GM18909 (cell line): Measurements from ENCODE around the gene SKP1.

Experiments used
- ATAC-seq: cut with Tn5 transposase; IDR thresholded peaks from one replicate; pipeline ENCODE4 v1.9.1; 2021; ENCODE audit warnings: mild to moderate bottlenecking; ENCODE audit not compliant: unreplicated experiment, poor library complexity

Gene SKP1

GRCh38 chr5:134131578-134132350 lies 45.0 kb downstream of the SKP1 start:
- no peak for ATAC-seq

DNA sequence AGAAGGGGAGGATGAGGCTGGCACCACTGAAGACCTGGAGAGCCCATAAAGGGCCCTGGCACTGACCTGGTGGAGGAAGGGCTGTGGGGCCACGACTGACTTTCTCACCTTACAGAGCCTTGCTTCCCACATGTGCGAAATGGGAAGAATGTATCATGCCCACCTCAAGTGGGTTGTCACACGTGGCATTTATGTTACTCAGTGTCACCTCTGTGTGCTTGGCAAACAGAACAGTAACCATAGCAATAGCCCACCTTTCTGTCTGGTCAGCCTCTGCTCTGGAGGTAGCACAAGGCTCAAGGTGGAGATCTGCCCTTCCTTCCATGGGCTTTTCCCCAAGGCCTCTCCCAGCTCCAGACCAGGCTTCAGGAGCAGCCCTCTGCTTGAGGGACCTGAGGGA lies 45.6 kb downstream of the SKP1 start:
- no peak for ATAC-seq

DNA sequence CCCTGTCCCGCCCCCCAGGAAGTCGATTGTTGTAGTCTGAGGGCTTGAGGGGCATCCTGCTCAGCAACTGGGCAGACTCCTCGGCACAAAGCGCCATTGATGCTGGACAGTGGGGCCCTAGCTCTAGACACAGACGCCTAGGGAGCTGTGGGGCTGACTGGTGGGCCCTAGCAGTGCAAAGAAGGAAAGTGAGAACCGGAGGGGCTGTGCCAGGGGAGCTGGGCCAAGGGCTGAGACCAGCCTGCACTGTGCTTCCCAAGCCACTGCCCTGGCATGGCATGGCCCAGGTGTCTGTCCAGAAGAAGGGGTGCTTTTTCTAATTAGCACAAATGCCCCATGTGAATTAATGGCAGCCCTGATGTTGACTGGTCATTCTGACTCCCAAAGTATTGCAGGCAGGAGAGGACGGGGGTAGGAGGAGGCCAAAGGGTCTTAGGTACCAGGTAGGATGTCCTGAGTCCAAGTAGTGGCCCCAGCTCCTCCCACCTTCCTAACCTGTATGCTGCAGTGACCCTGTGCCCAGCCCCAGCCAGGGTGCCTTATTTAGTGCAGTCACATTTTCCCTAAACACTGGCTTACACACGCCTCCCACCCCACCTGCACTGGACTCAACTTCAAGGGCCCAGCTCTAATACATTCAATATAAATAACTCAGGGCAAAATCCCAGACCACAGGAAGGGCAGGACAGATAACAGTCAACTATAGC lies 46.4 kb downstream of the SKP1 start:
- ATAC-seq, result no peak

GRCh38 chr5:134129411-134130238 lies 47.1 kb downstream of the SKP1 start:
- no peak for ATAC-seq

GRCh38 chr5:134128648-134128995 lies 48.1 kb downstream of the SKP1 start:
- ATAC-seq, result no peak

DNA sequence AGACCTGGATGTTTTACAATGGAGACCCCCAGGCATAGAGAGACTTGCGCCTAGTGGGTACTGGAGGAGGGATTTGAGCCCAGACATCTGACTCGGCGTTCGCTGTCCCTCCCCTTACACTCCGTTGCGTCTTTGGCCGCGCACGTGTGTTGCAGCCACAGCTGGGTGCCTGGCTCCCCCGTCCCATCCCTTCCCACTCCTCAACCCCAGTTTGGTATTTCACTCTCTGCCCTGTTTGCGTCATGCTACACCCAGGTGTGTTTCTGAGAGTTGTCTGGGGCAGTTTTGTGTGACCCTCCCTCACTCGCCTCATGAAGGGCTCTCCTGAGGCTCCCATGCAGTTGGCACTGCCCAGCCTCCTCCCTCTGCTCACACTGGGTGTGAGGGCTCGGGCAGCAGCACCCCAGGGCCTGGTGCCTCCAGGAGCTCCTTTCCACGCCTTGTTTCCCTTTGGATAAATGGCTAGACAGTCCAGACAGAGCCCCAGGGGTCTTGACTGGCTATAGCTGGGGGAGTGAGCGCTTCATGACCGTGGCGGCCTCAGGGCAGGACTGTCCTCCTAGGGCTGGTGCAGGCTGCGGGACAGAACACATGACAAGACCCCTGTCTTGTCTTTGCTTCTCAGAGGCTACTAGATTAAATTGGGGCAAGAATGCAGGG lies 48.6 kb downstream of the SKP1 start:
- no peak for ATAC-seq

DNA sequence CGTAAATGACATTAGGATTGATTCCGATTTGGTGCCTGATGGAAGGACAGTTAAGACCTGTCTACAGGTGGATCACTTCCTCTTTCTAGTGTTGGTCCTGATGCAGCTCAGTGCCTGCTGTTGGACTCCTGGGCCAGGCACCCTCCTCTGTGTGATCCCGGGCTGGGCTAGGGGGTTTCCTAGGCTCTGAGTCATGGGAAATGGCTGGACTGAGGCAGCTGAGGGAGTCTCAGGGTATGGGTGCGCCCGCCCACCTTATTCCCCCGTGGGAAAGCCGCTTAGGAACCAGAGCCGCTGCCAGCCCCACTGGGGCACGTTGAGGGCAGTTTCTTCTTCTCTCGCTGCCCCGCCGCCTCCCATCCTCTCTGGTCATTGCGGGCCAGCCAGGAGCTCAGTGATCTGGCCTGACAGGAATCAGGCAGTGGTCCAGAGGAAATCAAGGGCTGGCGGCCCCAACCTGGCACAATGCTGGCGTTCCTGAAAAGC lies 49.3 kb downstream of the SKP1 start:
- ATAC-seq, result no peak

DNA sequence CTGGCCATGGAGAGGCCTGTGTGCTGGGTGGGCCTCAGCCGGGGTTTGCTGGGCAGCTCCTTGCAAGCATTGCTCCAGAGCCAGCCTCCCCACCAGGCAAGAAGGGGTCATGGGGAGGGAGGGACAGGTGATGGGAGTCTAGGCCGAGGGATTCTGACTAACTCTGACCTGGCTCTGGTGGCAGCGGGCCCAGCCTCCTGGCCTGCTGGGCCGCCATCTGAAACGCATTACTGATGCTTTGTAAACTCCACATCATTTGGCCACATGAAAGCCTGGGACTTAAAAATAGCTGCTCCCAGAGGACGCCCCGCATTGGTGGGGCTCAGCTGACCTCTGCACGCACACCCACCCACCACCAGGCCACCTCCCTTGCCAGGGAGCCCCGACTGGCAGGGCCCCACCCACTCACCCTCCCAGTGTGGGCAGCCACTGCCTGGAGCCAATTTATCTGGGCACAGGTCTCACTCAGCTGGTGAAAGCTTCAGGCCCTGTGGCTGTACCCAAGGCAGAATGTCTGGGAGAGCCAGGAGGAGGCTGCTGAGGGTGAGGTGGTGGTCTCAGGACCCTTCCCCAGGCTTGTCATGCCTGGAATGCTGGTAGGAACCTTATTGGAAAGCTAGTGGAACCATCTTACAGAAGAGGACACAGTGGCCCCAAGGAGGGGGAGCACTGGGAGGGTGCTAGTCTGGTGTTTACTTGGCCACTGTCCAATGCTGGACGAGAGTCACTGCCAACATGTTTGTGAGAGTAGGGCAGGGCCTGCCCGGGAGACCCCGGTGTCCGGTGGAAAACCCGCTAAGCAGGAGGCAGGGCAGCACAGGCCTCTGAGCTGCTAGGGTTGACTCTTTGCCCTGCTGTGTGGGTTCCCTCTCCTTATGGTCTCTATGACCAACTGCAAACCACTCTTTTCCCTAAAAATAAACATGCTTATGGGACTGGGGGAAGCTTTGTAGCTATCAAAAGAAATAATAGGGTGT lies 51.4 kb downstream of the SKP1 start:
- no peak for ATAC-seq

- ATAC-seq, result no peak
Observed at GRCh38 chr5:134124289-134125038, 52.3 kb downstream of the SKP1 start.

GRCh38 chr5:134123360-134123759 lies 53.4 kb downstream of the SKP1 start:
- no peak for ATAC-seq

DNA sequence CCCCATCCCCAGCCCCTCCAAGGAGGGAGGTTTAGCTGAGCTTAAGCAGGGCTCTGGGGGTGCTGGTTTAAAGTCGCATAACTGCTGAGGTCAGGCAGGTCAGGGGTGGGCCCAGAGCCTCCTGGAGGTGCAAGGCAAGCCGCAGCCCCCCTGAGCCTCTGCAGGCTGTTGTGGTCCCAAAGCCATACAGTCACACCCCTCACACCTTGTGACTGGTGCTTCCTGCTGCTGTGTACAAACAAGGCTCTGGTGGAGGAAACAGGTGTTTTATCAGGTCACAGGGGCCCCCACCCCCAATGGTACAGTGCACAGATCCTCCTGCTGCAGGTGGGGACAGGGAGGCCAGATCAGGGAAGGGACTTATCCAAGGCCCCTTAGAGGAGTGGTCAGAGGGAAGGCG lies 54.2 kb downstream of the SKP1 start:
- no peak for ATAC-seq

GRCh38 chr5:134120386-134121138 lies 56.2 kb downstream of the SKP1 start:
- no peak for ATAC-seq

GRCh38 chr5:134119720-134120119 lies 57.0 kb downstream of the SKP1 start:
- ATAC-seq, result no peak

GRCh38 chr5:134118212-134118835 lies 58.4 kb downstream of the SKP1 start:
- ATAC-seq, result no peak

DNA sequence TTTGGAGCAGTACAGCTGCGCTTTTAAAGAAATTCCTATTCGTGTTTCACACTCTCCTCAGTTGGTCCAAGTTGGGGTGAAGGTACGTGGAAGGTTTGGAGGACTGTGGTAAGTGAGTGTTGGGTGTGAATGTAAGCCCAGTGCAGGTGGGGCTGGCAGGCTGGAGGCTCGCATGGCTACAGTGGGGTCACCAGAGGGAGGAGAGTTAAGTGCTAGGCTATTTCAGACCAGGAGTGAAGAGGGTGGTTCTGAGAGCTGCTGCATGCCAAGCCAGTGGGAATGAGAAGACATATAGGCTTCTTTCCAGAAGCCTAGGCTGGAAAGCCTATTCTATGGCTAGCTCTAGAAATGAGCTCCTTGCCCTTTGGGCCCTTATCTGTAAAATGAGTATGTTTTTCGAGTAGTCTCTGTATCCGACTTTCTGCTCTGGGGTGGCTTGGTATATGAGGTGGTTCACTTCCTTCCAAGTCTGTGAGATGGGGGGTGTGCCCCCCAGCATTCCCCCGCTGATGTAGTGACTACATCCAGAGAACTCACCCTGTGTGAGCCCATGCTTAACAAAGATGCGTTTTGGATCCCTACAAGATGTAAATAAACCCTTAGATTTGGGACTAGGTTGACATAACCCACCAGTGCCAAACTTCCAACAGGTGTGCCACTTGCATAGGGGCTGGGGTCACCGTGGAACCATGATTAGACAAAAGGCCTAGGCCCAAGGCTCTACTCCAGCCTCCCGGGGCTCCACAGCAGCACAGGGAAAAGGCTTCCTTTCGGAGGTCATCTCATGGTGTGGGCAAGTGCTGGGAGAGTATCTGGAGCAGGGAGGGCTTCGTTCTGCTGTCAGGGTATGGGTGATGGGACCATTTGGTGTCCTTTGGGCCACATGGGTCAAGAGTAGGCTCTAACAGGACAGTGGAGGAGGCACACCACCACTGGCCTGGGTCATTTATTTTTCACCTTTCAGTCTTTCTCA lies 59.7 kb downstream of the SKP1 start:
- ATAC-seq, result no peak

DNA sequence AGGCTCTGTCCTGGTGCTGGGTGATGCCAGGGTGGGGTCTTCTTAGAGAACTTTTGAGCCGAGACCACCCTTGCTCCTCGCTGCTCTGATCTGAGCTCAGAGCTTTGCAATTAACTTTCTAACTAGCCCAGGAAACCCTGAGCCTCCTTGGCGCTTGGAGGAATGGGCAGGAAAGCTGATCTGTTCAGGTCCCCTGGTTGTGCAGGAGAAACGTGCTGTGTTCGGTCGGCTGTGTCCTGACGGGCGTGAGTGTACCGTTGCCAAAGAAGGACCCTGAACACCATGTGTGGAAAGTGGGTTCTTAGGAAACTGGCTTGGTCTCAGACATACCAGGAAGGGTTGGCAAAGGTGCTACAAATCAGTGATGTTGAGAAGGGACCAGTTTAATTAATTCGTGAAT lies 60.5 kb downstream of the SKP1 start:
- ATAC-seq, result no peak
